KBM-7 (cell line): ENCODE data around the gene LTBP2.

ENCODE experiments used
- DNase-seq: peaks from one replicate; pipeline ENCODE4 v3.0.0-alpha.2; 2015
- in situ Hi-C: fragments of 300-500 bp; cut with MboI; formaldehyde crosslinking; loops from 2 replicates; pipeline ENCODE4 v1.14.3; 2020; ENCODE audit warnings: low sequenced_read_pairs, low pct_unique_long_range_greater_than_20kb, mixed read lengths

Gene LTBP2

DNA sequence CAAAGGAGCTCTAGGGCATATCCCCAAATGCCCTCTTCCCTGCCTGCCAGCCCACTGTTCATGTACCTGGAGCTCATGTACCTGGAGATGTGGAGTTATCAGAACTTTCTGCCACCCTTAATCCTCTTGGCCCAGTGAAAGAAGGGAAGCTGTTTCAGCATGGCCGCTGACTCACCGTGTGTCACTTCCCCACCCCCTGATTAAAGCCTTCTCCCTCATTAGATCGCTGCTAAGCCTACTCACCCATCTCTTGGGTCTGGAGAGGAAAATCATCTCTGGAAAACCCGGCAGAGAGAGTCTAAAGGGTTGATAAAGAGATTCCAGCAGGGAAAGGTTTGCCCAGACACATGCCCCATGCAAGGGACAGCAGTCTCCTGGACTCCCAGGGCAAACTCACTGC, 4.5 kb upstream of the LTBP2 start:
- in situ Hi-C loops: loop anchor here (25.0 kb wide), 1 partner anchor 471 kb away; no protein-coding TSS in a partner anchor
- DNase-seq: no peak

DNA sequence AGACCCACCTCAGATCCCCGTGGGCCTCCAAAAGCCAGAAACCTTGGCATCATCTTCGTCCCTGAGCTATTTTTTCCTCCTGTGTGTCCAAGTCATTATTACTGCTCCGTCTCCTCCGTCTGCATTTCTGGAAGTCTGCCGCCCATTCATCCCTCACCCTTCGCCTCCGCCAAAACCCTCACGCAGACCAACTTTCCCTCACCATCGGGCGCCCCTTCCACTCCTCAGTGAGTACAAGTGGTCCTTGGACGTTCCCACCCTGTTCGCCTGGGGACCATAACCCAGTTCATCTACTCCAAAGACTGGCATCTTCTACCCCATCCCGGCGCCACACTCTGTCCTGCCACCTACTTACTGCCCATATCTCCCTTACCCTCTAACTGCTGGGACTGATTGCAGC, 3.7 kb upstream of the LTBP2 start:
- in situ Hi-C loops: loop anchor here (25.0 kb wide), 1 partner anchor 472 kb away; no protein-coding TSS in a partner anchor
- no peak for DNase-seq

DNA sequence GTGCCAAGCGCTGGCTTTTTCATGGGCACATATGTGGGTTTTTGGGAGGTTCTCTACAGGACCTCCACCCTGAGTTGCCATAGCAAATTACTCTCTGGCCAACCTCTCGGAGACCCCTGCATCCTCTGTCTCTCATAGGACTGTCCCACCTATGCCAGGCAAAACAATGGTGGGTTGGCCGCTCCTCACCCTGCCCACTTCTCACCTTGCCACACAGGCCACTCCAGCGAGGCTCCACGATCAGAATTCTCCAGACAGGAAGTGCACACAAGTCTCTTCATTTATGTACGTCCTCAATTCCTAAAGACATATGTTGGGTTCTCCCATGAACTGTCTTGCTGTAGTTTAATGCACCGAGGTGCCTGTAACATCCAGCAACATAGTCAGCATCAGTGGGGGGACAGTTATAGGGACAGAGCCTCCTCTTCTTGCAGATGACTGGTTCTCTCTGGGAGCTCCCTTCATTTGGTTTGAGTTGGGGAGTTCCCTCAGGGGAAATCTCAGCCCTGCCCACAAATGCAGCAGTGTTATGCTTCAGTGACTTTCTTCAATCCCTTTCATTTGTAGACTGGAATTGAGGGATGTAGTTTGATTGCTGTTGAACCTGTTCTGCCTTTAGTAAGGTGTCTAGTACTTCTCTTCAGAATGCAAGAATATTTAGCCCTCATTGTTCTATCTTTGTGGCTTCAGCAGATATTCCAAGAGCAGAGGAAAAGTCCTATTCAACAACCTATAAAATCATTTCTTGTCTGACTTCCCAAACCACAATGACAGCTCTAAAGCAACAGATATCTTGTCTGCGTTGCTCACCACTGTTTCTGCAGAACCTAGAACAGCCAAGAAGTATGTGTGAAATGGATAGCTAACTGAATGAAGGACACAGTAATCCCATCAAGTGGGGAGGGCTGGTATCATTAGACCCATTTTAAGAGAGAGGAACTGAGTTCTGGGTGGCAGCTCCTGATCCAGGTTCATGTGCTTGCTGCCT, 2.8 kb upstream of the LTBP2 start:
- DNase-seq: no peak
- in situ Hi-C loops: loop anchor here (25.0 kb wide), 1 partner anchor 472 kb away; no protein-coding TSS in a partner anchor

DNA sequence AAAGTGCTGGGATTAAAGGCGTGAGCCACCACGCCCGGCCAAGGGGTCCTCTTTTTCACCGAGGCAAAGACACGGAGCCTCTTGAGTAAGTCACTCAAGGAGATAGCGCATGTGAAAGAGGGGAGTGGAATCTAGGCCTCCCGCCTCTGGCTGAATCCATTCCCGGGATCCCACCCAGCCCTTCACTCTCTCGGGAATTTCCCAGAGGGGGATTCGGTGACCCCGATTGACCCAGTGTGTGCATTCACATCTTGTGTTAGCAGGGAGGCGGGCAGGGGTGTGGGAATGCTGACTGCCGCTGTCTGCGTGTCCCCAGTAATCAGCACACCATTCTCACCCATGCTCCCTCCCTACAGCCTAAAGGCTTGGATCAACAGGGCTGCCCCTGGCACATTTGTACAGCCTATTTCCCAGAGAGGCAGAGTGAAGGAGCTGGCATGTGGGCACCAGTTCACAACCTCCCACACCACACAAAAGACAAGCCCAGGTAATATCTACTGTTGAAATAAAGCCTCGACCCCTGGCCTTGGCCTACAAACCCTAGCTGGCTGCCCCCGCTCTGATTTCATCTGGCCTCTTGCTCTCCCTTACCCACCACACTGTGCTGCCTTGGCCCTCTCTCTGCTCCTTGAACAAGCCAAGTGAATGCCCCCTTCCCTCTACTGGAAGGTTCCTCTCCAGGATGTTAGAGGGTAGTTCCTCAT, 1.3 kb upstream of the LTBP2 start:
- no peak for DNase-seq
- in situ Hi-C loops: loop anchor here (25.0 kb wide), 1 partner anchor 474 kb away; no protein-coding TSS in a partner anchor

DNA sequence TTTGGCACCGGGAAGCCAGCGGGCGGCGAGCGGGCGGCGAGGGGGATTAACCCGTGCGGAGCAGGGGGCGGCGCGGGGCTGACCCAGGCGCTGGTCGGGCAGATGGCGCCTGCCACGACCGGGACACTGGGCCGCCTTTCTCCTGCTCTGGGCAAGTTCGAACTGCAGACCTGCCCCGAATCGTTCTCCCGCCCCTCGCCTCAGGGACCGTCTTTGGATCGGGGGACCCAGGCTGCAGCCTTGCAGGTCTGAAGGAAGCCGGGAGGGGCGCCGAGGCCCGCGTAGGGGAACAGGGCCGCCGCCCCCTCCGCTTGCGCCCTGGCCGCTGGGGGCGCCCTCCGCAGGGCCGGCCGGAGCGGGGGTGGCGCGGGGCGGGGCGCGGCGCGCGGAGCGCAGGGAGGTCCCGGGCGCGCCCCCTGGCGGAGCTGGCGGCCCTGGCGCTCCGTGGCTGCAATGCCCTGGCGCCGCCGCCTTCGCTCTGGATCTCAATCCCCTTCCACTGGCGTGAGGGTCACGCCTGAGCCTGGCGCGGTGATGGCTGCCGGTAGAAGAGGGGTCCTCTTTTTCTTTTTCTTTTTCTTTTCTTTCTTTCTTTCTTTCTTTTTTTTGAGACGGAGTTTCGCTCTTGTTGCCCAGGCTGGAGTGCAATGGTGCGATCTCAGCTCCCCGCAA, 449 bp upstream of the LTBP2 start:
- in situ Hi-C loops: loop anchor here (25.0 kb wide), 1 partner anchor 475 kb away; no protein-coding TSS in a partner anchor
- peak; percentile 81 for DNase-seq

DNA sequence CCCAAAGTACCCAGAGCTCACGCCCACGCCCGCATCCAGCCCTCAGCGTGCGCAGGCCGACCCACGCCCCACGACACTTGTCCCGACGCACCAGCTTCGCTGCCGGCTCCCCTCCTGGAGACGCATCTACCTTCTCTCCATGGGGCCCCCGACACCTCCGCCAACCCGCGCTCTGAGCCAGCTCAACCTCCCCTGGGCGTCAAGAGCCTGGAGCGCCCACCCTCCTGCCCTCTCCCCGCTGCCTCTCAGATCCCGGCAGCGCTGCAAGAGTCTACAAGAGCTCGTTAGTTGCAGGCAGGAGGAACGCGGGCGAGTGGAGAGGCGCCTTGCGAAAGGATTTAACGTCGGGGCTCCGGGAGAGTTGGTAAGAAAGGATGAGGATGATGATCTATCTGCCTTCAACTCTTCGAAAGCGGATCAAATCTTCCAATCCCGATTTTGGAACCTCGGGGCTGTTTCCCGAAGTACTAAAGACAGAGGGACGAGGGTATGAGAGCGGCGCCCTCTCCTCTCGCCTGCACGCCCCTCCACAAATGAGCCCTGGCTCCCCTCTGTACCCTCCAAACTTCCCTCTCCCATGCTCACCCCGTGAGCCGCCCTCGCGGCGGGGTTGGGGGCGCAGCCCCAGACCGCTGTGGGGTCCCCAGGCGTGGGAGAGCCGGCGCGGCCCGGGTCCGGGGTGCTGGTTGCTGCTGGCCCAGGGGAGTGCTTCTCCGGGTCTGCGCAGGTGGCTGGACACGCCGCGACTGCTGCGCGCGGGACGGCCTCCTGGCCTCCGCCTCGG, 979 bp downstream of the LTBP2 start:
- DNase-seq: no peak
- in situ Hi-C loops: loop anchor here (25.0 kb wide), 1 partner anchor 476 kb away; no protein-coding TSS in a partner anchor

DNA sequence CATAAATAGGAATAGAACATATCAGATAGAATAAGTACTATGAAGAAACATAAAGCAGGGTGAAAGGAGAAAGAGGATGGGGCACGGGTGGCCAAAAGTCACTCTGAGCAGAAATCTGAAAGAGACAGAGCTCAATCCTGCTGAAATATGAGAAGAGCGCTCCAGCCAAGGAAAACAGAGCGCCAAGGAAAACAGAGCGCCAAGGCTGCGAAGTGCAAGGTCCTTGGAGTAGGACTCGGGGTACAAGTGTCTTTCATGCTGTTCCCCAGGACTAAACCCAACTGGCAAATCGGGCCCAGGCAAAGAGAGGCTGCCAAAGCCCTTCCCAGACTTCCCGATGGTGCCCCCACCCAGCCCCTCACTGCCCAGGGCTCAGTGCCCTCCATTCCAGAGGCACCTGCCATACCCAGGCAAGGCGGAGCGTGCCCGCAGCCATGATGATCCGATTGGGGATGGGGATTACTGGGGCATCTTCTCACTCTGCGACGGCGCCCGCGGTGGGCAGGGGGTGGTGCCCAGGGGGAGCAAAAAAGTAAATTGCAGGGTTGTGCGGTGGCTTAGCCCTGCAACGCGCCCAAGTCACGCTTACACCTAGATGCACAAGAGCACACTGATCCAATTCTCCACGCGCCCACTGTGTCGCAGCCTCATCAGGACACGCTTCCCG, 1.7 kb downstream of the LTBP2 start:
- no peak for DNase-seq
- in situ Hi-C loops: loop anchor here (25.0 kb wide), 1 partner anchor 477 kb away; no protein-coding TSS in a partner anchor

DNA sequence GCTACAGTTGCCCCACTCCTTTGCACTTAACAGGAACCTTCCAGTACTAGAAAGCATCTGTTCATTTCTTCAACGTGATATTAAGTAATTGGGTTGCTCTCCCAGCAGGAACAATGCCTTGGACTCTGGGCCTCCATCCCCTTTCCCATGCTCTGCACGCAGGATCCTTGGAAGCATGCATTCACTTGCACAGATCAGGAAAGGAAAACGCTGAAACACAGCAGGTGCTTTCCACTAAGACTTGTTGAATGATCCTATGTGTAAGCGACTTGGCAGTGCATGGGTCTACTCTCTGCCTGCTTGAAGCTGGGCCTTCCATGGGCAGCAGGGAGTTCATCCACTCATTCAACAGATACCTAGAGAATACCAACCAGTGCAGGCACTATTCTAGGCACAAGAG, 2.3 kb downstream of the LTBP2 start:
- in situ Hi-C loops: loop anchor here (25.0 kb wide), 1 partner anchor 478 kb away; no protein-coding TSS in a partner anchor
- DNase-seq: no peak

DNA sequence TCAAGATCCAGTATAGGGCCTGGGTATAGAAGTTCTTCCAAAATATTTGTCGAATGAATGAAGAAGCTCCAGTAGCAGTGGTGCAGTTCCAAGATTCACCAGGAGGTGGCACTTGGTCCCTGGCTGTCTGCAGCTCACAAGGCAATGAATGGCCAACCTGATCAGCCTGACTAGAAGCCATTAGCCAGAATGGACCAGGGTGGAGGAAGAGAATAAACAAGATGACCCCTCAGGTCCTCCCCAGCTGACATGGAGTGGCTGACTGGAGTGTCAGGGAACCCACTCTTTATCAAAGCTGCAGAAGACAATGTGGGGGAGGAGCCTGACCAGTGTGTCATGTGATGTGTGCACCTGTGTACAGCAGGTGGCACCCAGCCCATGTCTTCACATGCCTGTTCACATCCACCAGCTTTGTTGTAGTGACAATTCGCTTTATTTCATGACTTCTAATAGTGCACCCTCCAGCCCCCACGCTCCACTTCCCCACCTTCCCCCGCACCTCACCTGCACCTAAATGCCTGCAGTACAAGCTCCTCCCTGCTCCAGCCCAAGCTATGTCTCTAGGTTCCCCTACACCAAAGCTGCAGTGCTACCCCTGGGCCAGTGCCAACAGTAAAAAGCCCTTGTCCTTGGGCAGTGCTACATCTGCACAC, 3.0 kb downstream of the LTBP2 start:
- in situ Hi-C loops: loop anchor here (25.0 kb wide), 1 partner anchor 478 kb away; no protein-coding TSS in a partner anchor
- DNase-seq: peak; percentile 94

DNA sequence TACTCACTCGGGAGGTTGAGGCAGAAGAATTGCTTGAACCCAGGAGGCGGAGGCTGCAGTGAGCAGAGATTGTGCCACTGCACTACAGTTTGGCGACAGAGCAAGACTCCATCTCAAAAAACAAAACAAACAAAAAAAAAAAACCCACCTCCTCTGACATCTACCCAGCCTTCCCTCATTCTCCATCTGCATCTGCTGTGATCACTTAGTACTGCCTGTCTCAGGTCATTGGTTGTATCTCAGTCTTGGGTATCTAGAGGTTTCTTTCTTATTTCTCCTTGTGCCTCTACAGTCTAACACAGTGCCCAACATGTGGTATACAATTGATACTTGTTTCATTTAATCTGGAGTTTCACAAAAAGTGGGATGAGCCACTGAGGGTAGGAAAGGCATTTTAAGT, 5.3 kb downstream of the LTBP2 start:
- in situ Hi-C loops: loop anchor here (25.0 kb wide), 1 partner anchor 481 kb away; no protein-coding TSS in a partner anchor
- no peak for DNase-seq

DNA sequence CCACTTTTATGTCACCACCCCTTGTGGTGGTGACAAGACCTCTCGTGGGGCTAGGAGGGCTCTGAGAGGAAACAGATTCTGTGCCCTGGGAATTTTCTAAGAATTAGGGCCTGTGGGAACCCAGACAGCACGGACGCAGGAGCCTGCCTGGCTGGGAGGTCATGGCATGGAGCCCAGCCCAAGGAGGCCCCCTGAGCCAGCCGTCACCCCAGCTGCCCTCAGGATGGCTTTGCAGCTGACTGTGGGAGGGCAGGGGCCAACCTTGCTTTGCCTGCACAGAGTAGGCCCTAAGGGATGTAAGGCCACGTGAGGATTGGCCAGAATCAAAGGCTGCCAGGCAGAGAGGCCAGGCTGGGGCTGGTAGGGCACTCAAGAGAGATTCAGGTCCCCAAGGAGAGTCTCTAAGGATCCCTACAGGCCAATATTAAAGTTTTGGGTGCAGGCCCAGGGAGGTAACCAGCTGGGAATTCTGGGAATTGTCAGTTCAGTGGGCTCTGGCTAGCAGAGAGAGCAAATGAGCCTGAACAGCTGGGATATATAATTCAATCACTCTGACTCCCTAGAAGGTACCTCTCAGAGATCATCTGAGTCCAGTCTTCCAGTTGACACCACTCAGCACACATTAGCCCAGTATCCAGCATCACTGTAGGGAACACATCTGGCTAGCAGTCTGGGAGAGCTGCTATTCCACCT, 6.4 kb downstream of the LTBP2 start:
- no peak for DNase-seq
- in situ Hi-C loops: loop anchor here (25.0 kb wide), 1 partner anchor 482 kb away; no protein-coding TSS in a partner anchor

DNA sequence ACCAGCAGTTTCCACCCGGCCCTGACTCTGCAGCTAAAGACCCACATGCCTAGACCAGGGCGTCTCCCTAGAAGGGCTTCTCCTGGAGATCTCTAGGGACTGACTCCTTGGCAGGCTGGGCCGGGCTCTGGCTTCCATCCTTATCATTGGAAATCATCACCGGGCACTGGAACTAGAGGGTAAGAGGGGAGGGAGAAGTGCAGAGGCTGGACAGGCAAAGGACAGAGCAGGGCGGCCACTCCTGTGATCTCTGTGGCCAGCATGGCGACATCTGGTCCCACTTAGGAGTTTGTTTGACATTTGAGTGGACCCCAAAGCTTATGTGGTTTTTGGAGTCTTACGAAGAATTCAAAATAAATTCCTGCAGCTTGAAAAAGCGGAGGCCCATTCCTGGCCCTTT, 7.1 kb downstream of the LTBP2 start:
- in situ Hi-C loops: loop anchor here (25.0 kb wide), 1 partner anchor 482 kb away; no protein-coding TSS in a partner anchor
- no peak for DNase-seq

DNA sequence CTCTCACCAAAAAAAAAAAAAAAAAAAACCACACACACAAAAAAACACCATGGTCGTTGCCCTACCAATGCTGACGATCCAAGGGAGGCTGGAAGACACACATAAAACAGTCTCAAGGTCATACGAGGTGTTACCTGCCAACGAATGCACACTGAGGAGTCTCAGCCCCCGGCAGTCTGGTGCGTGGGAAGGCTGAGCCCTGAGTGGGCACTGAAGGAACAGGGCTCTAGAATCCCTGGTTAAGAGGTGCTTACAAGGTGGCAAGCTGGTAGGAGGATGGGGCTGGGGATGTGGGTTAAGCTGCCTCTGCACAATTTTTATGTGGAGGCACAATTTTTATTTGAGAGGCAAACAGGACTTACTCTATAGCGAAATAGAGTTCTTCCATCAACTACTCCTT, 7.9 kb downstream of the LTBP2 start:
- DNase-seq: no peak
- in situ Hi-C loops: loop anchor here (25.0 kb wide), 1 partner anchor 483 kb away; no protein-coding TSS in a partner anchor

DNA sequence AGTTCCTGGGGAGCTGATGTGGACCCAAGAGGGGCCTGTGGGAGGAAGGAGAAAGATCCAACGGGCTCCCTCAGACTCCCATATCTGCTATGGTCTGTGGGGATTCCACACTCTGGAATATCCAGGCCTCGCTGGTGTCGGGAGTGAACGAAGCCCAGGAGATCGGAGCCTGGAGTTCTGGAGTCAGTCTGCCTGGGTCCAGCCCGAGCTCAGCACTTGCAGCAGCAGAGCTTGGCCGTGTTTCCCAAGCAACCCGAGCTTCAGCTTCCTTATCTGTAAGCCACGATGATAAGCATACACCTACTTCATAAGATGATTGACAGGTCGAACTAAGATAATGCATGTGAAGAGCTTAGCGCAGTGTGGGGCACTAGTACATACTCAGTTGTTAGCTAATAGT, 10.1 kb downstream of the LTBP2 start:
- in situ Hi-C loops: loop anchor here (25.0 kb wide), 1 partner anchor 485 kb away; no protein-coding TSS in a partner anchor
- DNase-seq: no peak

DNA sequence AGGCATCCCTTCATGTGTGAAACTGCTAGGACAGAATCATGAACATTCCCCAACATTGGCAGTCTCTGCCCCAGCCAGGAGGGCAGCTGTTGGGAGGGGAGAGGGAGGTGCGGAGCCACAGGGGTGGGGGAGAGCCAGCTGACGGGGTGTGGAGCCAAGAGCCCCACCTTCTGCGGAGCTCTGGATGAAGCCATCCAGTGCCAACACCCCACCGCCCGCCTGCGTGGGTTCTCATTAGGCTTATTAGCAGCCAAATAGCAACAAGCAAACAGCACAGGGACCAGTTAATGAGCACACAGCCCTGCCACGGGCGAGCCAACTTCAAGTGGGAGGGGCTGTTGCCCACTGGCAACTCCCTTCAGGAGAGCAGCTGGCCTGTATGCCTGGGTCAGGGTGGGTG, 12.1 kb downstream of the LTBP2 start:
- in situ Hi-C loops: loop anchor here (25.0 kb wide), 1 partner anchor 487 kb away; no protein-coding TSS in a partner anchor
- no peak for DNase-seq

DNA sequence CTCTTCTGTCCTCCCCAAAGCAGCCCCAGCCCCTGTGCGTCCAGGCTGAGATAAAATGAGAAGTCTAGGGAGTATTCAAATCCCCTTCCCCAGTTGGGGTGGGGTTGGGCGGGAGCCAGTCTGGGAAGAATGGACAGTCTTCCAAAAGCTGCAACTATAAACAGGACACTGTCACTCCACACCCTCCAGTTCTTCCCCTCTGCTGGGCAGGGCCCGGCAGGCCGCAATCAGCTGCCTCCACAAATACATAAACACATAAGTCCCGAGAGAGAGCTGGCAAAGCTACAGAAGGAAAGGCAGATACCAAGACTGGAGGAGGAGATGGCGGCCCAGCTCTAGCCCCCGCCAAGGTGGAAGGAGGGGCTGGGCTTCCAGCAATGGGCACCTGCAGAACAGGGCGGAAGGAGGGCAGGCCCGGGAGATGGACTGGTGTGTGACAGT, 12.7 kb downstream of the LTBP2 start:
- DNase-seq: no peak
- in situ Hi-C loops: no loop called here
